Measurements from ENCODE around the gene SRGAP1.
"Not testable (repeated sequence)": the region's sequence is repeated elsewhere in the genome, so short reads cannot be mapped to it uniquely, and the experiment has no call there.

The SRGAP1 gene

GRCh38 chr12:63978519-63978918 lies 134.0 kb downstream of the SRGAP1 start:
- FAIRE-seq: no peak

DNA sequence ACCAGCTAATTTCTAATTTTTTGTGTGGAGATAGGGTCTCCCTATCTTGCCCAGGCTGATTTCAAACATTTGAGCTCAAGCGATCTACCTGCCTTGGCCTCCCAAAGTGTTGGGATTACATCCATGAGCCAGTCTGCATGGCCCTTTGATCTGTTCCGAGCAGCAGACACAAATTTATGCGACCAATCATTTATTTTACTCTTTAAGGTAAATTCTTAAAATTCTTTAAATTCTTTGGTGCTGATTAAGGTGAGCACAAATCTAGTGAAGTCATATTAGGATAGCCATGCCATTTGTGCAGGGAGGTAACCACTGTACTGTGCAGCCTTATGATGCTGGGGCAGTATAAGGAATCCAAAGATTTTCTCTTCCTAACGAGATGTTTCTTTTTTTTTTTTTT lies 135.7 kb downstream of the SRGAP1 start:
- no peak for FAIRE-seq

- no peak for FAIRE-seq
Observed at GRCh38 chr12:63981343-63981742, 136.8 kb downstream of the SRGAP1 start.

DNA sequence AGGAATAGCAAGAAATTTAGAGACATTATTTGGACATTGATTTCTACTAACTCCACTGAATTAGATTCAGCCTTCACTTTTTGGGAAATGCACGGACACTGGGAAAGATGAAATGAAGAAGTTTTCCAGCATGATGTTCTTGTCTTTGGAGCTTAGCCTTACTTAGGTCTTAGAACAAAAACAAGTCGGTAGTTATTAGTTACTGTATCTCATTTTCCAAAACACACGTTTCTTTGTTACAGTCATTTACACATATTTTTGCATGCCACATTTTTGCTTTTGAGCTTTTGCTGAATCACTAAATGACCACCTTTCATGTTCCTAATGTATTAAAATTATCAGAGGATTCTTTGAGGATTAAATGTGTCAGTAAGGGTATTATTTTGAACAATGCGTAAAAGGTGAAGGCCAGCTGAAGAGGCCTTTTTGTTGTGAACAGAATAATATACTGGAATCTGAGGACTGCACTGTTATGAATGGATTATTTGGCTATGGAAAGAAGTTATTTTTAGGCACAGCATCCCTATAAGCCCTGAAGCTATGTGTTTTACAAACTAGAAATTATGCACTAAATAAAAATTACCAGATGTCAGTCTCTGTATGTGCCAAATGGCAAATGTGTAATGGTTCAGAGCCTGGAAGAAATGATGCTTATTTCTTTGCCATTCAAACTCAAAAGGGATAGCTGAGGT lies 138.2 kb downstream of the SRGAP1 start:
- FAIRE-seq: no peak

DNA sequence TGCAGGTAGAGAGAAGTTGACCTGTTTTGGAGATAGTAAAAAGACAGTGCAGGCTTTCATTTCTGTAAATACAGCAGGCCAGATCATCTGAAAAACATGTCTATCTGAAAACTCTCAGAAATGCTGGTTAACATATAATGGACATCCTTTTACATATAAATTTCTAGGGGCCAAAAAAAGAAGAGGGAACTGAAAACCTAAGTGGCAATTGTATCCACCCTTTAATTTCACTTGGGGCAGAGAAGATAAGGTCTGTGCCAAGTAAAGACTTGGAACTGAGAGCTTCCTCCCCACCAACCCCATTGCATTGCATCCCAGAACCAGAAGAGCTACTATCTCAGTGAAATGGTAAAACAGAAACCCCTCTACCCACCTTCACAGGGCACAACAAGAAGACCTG lies 141.0 kb downstream of the SRGAP1 start:
- no peak for FAIRE-seq

- no peak for FAIRE-seq
Observed at GRCh38 chr12:63985945-63986344, 141.4 kb downstream of the SRGAP1 start.

DNA sequence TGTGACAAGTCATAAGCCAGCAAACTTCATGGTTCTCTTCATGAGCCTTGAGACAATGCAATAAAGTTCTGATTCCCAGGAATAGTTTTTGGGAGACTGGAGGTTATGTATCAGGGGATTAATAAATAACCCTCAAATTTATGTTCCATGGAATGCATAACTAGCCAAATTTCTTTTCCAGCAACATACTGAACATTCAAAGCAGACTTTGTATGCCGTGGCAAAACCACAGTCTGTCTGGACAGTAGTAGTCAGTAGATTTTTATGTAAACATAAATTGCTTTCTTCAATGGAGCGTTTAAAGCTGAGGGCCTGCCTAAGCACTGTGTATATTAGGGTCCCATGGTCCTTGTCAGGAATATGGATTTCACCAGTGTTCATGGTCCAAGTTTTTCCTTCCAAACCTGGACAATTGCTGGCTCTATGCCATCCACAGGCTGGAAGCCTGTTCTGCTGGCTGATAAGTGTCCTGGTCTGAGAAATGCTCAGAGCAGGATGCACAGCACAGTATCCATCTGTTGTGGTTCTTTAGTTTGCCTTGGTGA lies 144.9 kb downstream of the SRGAP1 start:
- no peak for FAIRE-seq

DNA sequence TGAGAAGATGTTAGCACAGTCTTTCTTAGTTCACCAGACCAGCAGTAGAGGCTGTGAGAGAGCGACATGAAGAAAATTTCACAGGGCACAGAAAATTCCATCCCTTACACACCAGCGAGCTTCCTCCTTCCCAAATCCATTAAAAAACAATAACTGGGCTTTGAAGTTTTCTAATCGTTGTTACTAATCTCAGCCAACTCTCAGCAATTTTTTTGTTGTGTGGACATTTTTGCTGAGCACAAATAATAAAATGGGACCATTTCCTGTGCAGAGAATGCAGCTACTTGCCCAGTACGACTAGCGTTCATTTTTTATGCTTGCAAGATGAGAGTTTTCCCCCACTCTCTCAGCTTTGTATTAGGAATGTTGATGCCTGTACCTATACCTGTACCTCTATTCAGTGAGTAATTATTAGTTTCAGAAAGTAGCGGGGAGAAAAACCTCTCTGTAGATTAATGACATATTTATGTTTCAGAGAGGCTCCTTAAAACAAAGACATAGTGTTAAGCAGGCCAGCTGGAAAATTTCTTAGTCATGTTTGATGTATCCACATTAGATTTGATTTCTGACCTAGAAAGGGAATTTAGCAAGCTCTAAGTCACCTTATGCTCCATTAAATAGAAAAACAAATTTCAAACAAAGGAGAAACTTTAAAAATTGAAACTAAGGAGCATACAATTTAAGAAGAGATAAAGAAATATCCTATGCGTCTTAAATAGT lies 146.5 kb downstream of the SRGAP1 start:
- peak; percentile 94 for FAIRE-seq

DNA sequence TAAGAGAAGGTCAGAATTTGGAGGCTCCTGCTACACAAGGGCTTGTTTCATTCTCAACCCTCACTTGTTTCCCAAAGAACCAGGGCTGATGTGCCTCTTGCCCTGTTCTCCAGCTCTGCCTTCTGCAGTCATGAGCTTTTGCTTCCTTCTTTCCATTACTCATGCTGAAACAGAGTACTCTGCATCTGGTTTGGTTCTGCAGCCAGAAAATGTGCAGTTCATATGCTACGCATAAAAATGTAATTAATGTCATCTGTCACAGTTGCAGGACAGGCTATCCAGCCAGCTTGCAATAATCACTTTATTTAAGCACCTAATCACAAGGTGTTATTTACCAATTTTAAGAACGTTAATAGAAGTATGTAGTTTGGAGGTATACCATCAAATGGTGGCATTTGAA lies 150.2 kb downstream of the SRGAP1 start:
- peak; percentile 86 for FAIRE-seq

- FAIRE-seq: no peak
Observed at GRCh38 chr12:63995512-63995911, 151.0 kb downstream of the SRGAP1 start.

GRCh38 chr12:63996556-63996955 lies 152.1 kb downstream of the SRGAP1 start:
- FAIRE-seq: peak; percentile 38

GRCh38 chr12:63997198-63997597 lies 152.7 kb downstream of the SRGAP1 start:
- no peak for FAIRE-seq

DNA sequence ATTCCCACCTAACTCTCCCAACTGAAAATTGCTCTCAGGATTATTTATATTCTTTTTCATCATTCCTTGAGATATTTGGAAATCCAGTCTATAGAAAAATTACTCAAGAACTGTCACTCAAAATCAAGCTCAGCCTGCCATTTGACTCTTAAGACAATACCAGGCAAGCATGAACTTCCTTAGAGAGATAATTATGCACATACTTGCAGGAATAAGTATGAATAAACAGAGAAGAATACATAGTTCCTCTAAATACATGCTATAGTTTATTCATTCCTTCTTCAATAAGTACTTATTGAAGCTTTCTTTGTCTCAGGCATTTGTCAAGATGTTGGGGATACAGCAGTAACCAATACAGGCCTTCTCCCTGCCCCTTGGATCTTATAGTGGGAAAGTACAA lies 154.1 kb downstream of the SRGAP1 start:
- FAIRE-seq: no peak

DNA sequence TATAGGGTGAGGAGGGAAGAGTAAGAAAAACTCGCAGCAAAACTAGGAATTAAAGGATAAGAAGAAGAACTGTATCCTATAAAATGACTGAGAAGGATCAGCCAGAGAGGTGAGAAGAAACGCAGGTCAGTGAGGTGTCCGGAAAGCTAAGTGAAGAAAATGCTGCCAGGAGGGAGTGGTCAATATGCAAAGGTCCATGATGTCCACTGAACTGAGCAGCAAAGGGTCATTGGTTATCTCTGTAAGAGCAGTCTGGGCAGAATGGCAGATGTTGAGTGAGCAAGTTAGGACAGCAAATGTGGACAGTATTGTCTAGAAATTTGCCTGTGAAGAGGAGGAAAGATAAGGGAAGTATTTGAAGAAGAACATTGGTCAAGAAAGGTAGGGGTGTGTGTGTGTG lies 155.4 kb downstream of the SRGAP1 start:
- no peak for FAIRE-seq

DNA sequence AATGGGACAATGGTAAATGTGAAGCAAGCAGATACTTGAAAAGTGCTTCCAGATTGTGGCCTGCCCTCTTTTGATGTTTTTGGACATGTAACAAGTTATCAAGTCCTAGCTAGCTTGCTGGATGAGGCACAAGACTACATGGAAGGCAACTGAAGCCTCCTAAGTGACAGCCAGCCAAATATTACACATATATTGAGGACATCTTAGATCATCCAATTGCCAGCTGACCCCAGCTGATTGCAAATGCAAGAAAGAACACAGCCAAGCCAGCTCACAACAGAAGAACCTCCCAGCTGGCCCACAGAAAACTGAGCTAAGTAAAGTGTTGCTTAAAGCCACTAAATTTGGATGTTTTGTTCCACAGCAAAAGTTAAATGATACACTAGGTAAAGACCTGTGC lies 156.9 kb downstream of the SRGAP1 start:
- FAIRE-seq: no peak

GRCh38 chr12:64004641-64005040 lies 160.1 kb downstream of the SRGAP1 start:
- FAIRE-seq: no peak

DNA sequence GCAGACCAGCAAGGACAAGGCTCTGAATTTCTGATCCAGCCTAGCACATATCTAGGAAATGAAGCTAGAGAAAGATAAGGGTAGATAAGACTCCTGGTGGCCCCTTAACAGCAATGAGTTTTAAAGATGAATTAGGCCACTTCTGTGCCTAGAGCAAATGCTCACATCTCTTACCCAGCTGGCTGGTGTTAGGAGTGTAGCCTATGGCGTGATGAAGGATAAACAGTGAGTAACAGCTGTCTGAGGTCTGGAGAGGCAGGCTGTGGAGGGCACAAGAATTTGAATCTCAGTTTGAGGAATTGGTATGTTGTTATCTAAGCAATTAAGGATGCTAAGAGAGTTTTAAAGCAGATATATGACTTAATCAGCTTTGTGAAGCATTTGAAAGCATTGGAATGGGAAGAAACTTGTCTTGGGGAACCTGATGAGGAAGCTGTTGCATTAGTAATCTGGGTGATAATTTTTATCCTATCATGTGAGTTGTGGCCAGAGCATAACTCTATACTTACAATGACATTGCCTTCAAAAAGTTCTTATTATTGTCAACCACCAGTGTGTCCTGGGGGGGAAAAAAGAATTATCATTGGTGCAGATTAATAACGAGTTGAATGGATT lies 161.8 kb downstream of the SRGAP1 start:
- FAIRE-seq: no peak

- FAIRE-seq: no peak
Observed at GRCh38 chr12:64007853-64008252, 163.4 kb downstream of the SRGAP1 start.

DNA sequence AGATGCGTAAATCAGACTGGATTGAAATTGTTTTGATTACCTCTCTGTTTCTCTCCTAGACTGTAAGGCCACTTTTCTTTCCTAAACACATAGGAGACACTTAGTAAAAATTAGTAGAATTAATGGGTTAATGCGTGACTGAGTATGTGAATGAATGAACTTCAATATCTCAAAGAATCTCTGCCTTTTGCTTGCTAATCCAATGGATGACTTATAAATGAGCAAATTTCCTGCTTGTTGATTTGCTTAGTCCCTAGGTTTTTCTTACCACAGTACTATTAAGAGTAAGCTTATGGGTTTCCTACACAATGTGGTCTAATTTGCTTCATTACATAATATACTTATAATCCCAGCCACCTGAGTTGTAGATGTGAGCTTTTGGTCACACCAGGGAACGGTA lies 164.1 kb downstream of the SRGAP1 start:
- no peak for FAIRE-seq

DNA sequence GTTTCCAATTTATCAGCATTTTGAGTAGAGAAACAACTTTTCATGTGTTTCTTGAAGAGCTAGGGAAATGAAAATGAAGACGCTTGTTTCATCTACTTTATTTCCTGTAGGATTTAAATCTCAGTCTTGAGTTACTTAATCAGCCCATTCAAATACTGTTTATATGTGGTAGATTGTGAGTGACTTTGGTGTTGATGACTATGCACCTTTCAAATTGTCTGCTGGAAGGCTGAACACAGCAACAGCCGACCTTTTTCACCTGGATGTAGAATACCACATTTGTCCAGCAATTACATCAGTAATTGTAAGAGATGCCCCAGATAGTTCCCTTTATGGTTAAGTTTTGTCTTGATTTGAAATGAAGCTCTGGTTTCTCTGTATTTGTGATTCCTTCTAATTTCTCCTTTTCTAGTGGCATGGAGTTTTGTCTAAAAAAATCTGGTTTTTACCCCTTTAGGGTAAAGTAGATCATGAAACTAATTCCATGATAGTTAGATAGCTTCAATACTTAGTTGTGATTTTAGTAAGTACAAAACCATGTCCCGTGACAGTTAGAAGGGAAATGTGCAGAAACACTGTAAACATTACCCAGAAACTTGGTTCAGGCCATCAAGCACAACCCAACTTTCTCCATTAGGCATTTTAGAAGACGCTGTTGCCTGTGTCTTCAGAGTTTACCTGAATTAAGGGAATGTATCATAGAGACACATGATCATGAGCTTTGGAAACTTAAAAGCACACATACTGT lies 165.0 kb downstream of the SRGAP1 start:
- no peak for FAIRE-seq

GRCh38 chr12:64010069-64010686 lies 165.7 kb downstream of the SRGAP1 start:
- no peak for FAIRE-seq

DNA sequence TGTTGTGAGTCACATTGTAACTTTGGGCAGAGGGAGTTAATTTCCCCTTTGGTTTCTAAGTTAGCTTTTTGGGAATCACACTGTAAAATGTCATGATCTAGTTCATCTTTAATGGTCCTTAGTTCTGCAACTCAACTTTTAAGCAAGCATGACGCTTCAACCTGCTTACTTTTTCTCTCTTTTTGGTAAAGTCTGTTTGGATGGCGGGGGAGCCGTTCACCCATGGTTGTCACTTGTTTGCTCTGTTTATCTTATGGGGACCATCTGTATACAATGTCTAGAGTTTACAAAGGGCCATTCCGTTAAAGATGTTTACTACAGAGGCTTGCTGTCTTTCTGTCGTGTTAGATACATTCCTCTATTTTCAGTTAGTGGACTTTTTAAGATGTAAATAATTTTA lies 172.0 kb downstream of the SRGAP1 start:
- no peak for FAIRE-seq

DNA sequence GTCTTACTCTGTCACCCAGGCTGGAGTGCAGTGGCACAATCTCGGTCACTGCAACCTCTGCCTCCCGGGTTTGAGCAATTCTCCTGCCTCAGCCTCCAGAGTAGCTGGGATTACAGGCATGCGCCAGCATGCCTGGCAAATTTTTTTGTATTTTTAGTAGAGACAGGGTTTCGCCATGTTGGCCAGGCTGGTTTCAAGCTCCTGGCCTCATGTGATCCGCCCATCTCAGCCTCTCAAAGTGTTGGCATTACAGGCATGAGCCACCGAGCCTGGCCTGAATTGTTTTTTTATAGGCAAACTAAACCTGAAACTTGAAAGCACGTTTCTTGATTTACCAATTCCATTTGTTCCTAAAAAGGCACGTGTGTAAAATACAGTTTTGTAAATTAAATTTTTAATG lies 173.6 kb downstream of the SRGAP1 start:
- FAIRE-seq: not testable (repeated sequence)

Data from islet of Langerhans (tissue), 1 donor.